Cortex of kidney (tissue), 1 donor: ENCODE measurements around the gene MAP3K4.

Experiments used
- DNase-seq: peaks from one replicate; lab custom pipeline; 2025; lab: John Stamatoyannopoulos, UW

Gene MAP3K4

GRCh38 chr6:161008245-161008644 lies 16.7 kb downstream of the MAP3K4 start:
- DNase-seq = no peak

- no peak for DNase-seq
Observed at GRCh38 chr6:161009991-161010390, 18.4 kb downstream of the MAP3K4 start.

GRCh38 chr6:161010418-161010817 lies 18.8 kb downstream of the MAP3K4 start:
- no peak for DNase-seq

GRCh38 chr6:161011492-161012480 lies 20.2 kb downstream of the MAP3K4 start:
- DNase-seq = no peak

GRCh38 chr6:161013695-161014094 lies 22.1 kb downstream of the MAP3K4 start:
- DNase-seq = no peak

- no peak for DNase-seq
Observed at GRCh38 chr6:161017766-161018564, 26.4 kb downstream of the MAP3K4 start.

- DNase-seq = no peak
Observed at GRCh38 chr6:161019324-161019839, 27.8 kb downstream of the MAP3K4 start.

- DNase-seq = no peak
Observed at GRCh38 chr6:161021543-161021942, 30.0 kb downstream of the MAP3K4 start.

GRCh38 chr6:161021998-161022743 lies 30.6 kb downstream of the MAP3K4 start:
- no peak for DNase-seq

GRCh38 chr6:161023316-161023715 lies 31.7 kb downstream of the MAP3K4 start:
- DNase-seq = no peak

GRCh38 chr6:161024364-161024920 lies 32.9 kb downstream of the MAP3K4 start:
- DNase-seq = no peak

- no peak for DNase-seq
Observed at GRCh38 chr6:161027385-161027784, 35.8 kb downstream of the MAP3K4 start.

- no peak for DNase-seq
Observed at GRCh38 chr6:161029195-161029809, 37.7 kb downstream of the MAP3K4 start.

GRCh38 chr6:161031721-161032495 lies 40.3 kb downstream of the MAP3K4 start:
- no peak for DNase-seq

GRCh38 chr6:161033667-161034066 lies 42.1 kb downstream of the MAP3K4 start:
- DNase-seq = no peak

- DNase-seq = no peak
Observed at GRCh38 chr6:161035182-161035980, 43.8 kb downstream of the MAP3K4 start.

GRCh38 chr6:161035981-161036263 lies 44.4 kb downstream of the MAP3K4 start:
- no peak for DNase-seq

- DNase-seq = no peak
Observed at GRCh38 chr6:161037873-161038228, 46.3 kb downstream of the MAP3K4 start.

- DNase-seq = no peak
Observed at GRCh38 chr6:161038229-161039031, 46.9 kb downstream of the MAP3K4 start.
